ENCODE results near the gene TLR9. TPM values are rescaled to one million over a fixed set of nuclear protein-coding genes. Genes with fewer than 3 reads are reported as not detected.
"Not testable (repeated sequence)": the region's sequence is repeated elsewhere in the genome, so short reads cannot be mapped to it uniquely, and the experiment has no call there.

Gene TLR9, protein sequence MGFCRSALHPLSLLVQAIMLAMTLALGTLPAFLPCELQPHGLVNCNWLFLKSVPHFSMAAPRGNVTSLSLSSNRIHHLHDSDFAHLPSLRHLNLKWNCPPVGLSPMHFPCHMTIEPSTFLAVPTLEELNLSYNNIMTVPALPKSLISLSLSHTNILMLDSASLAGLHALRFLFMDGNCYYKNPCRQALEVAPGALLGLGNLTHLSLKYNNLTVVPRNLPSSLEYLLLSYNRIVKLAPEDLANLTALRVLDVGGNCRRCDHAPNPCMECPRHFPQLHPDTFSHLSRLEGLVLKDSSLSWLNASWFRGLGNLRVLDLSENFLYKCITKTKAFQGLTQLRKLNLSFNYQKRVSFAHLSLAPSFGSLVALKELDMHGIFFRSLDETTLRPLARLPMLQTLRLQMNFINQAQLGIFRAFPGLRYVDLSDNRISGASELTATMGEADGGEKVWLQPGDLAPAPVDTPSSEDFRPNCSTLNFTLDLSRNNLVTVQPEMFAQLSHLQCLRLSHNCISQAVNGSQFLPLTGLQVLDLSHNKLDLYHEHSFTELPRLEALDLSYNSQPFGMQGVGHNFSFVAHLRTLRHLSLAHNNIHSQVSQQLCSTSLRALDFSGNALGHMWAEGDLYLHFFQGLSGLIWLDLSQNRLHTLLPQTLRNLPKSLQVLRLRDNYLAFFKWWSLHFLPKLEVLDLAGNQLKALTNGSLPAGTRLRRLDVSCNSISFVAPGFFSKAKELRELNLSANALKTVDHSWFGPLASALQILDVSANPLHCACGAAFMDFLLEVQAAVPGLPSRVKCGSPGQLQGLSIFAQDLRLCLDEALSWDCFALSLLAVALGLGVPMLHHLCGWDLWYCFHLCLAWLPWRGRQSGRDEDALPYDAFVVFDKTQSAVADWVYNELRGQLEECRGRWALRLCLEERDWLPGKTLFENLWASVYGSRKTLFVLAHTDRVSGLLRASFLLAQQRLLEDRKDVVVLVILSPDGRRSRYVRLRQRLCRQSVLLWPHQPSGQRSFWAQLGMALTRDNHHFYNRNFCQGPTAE
- total RNA-seq, result 0.12 TPM in 1 of 3 replicates, not detected in the others
- long read RNA-seq, result 0 reads

GRCh38 chr3:52225452-52226228 lies at the start of gene TLR9:
Gene TLR9 (minus strand): TSS chr3:52225645. CDS start chr3:52225529, 116 bp downstream.
- H3K4me3 Mint-ChIP-seq (ENCODE audit: unreplicated experiment), result no peak within 1 kb of the TSS
- H3K36me3 Mint-ChIP-seq (ENCODE audit: low read depth), result peaks cover 13% of the 10 kb centered on the region
- TF ChIP-seq, protein P1, sequence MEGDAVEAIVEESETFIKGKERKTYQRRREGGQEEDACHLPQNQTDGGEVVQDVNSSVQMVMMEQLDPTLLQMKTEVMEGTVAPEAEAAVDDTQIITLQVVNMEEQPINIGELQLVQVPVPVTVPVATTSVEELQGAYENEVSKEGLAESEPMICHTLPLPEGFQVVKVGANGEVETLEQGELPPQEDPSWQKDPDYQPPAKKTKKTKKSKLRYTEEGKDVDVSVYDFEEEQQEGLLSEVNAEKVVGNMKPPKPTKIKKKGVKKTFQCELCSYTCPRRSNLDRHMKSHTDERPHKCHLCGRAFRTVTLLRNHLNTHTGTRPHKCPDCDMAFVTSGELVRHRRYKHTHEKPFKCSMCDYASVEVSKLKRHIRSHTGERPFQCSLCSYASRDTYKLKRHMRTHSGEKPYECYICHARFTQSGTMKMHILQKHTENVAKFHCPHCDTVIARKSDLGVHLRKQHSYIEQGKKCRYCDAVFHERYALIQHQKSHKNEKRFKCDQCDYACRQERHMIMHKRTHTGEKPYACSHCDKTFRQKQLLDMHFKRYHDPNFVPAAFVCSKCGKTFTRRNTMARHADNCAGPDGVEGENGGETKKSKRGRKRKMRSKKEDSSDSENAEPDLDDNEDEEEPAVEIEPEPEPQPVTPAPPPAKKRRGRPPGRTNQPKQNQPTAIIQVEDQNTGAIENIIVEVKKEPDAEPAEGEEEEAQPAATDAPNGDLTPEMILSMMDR (IDR thresholded peaks at IDR 0.05), result no peak
- no peak within 1 kb of the TSS for H3K27ac Mint-ChIP-seq (ENCODE audit: unreplicated experiment)
- DNase-seq (ENCODE audit: low spot score), result no peak
- no peaks in the 10 kb centered on the region for H3K4me1 Mint-ChIP-seq (ENCODE audit: low read depth)
- no peaks in the 10 kb centered on the region for H3K9me3 Mint-ChIP-seq (ENCODE audit: low read depth)
- no peaks in the 10 kb centered on the region for H3K27me3 Mint-ChIP-seq (ENCODE audit: low read depth)

DNA sequence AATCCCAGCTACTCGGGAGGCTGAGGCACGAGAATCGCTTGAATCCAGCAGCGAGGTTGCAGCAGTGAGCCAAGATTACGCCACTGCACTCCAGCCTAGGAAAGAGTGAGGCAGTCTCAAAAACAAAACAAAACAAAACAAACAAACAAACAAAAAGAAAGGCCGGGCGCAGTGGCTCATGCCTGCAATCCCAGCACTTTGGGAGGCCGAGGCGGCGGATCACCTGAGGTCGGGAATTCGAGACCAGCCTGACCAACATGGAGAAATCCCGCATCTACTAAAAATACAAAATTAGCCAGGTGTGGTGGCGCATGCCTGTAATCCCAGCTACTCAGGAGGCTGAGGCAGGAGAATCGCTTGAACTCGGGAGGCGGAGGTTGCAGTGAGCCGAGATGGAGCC lies 49.3 kb upstream of the TLR9 start:
- Mint-ChIP-seq H3K4me1 (ENCODE audit: low read depth) (peaks cover 79% of the 10 kb centered on the region), H3K27ac (ENCODE audit: unreplicated experiment) (peak overlapping the region; percentile 80)
- H3K36me3 Mint-ChIP-seq (ENCODE audit: low read depth); H3K4me3 Mint-ChIP-seq (ENCODE audit: unreplicated experiment); H3K9me3 Mint-ChIP-seq (ENCODE audit: low read depth); H3K27me3 Mint-ChIP-seq (ENCODE audit: low read depth): not testable (repeated sequence)
- DNase-seq (ENCODE audit: low spot score), result peak; percentile 32

GRCh38 chr3:52272831-52273230 lies 47.4 kb upstream of the TLR9 start:
- Mint-ChIP-seq H3K9me3 (ENCODE audit: low read depth) (no peaks in the 10 kb centered on the region), H3K4me3 (ENCODE audit: unreplicated experiment) (no peak overlapping the region), H3K36me3 (ENCODE audit: low read depth) (peaks cover 13% of the 10 kb centered on the region), H3K27ac (ENCODE audit: unreplicated experiment) (peak overlapping the region; percentile 22), H3K4me1 (ENCODE audit: low read depth) (peaks cover 71% of the 10 kb centered on the region), H3K27me3 (ENCODE audit: low read depth) (no peaks in the 10 kb centered on the region)
- no peak for DNase-seq (ENCODE audit: low spot score)
- TF ChIP-seq, protein P1 (IDR thresholded peaks at IDR 0.05), result no peak

DNA sequence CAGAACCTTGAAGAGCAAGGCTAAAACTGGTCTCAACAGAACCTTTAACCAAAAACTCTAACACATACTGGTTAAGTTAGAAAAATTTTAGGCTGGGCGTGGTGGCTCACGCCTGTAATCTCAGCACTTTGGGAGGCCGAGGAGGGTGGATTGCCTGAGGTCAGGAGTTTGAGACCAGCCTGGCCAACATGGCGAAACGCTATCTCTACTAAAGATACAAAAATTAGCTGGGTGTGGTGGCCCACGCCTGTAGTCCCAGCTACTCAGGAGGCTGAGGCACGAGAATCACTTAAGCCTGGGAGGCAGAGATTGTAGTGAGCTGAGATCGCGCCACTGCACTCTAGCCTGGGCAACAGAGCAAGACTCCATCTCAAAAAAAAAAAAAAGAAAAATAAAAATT lies 46.7 kb upstream of the TLR9 start:
- H3K9me3 Mint-ChIP-seq (ENCODE audit: low read depth); DNase-seq (ENCODE audit: low spot score); H3K4me3 Mint-ChIP-seq (ENCODE audit: unreplicated experiment); H3K27me3 Mint-ChIP-seq (ENCODE audit: low read depth): not testable (repeated sequence)
- peaks cover 67% of the 10 kb centered on the region for H3K4me1 Mint-ChIP-seq (ENCODE audit: low read depth)
- peak overlapping the region; percentile 22 for H3K27ac Mint-ChIP-seq (ENCODE audit: unreplicated experiment)
- H3K36me3 Mint-ChIP-seq (ENCODE audit: low read depth), result peaks cover 16% of the 10 kb centered on the region

DNA sequence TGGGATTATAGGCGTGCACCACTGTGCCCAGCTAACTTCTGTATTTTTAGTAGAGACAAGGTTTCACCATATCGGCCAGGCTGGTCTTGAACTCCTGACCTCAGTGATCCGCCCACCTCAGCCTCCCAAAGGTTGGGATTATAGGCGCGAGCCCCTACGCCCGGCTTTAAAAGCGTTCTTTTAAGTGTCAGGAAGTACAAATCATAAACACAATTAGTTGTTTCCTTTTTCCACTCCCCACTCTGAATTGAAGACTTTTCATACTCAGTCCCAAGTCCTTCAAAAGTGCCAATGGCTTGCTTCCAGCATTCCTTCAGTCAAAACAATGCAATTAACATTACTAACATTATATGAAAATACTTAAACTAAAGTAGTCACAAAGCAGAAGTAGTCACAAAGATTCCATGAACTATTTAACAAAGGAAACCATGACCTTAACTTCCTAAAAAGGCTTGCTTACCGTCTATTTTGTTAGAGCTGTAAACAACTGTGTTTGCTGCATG lies 44.9 kb upstream of the TLR9 start:
- TF ChIP-seq, protein P1 (IDR thresholded peaks at IDR 0.05), result no peak
- Mint-ChIP-seq H3K36me3 (ENCODE audit: low read depth) (peaks cover 25% of the 10 kb centered on the region), H3K27me3 (ENCODE audit: low read depth) (no peaks in the 10 kb centered on the region), H3K4me1 (ENCODE audit: low read depth) (peaks cover 48% of the 10 kb centered on the region), H3K4me3 (ENCODE audit: unreplicated experiment) (no peak overlapping the region), H3K27ac (ENCODE audit: unreplicated experiment) (peak overlapping the region; percentile 51), H3K9me3 (ENCODE audit: low read depth) (no peaks in the 10 kb centered on the region)
- DNase-seq (ENCODE audit: low spot score), result no peak

Data from chondrocyte (in vitro differentiated cells).